Measurements from ENCODE around the gene PEX16.

DNA sequence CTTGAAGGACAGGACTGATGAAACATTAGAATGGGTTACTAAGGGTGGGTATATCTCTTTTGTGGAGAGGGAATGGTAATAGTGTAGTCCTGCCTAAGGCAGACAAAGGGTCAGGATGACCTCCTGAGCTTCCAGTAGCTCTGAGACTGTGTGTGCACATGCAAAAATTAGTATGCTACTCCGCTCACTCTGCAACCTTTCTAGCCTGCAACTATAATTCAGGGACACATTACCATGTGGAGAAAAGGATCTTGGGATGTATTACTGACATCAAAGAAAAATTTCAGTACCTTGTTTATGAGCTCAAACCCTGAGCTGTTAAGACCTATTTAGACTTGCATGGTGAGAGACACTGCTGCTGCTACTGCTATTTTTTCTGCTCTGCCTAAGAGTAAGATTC lies 30.2 kb upstream of the PEX16 start:
- TF ChIP-seq, protein P1, sequence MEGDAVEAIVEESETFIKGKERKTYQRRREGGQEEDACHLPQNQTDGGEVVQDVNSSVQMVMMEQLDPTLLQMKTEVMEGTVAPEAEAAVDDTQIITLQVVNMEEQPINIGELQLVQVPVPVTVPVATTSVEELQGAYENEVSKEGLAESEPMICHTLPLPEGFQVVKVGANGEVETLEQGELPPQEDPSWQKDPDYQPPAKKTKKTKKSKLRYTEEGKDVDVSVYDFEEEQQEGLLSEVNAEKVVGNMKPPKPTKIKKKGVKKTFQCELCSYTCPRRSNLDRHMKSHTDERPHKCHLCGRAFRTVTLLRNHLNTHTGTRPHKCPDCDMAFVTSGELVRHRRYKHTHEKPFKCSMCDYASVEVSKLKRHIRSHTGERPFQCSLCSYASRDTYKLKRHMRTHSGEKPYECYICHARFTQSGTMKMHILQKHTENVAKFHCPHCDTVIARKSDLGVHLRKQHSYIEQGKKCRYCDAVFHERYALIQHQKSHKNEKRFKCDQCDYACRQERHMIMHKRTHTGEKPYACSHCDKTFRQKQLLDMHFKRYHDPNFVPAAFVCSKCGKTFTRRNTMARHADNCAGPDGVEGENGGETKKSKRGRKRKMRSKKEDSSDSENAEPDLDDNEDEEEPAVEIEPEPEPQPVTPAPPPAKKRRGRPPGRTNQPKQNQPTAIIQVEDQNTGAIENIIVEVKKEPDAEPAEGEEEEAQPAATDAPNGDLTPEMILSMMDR (IDR thresholded peaks at IDR 0.05) = no peak
- TF ChIP-seq POLR2A (IDR thresholded peaks at IDR 0.05) (no peak), EP300 (IDR thresholded peaks at IDR 0.05) (no peak)

Data from stomach (tissue), 4 donors.